Measurements from ENCODE around the gene ABI3BP. TPM values are rescaled to one million over a fixed set of nuclear protein-coding genes. Genes with fewer than 3 reads are reported as not detected.

Gene ABI3BP
- total and polyA plus RNA-seq, 10 of the 15 experiments (the other 5 are each of a cell fraction or from before 2014, with no cell fraction given): 0.03 to 0.42 (median 0.11) TPM; not detected in 4

GRCh38 chr3:100971798-100972197 is 21.4 kb downstream of the ABI3BP start:
- ChIA-PET RAD21 (ENCODE audit: unreplicated experiment) (no interaction called here), POLR2A (no interaction called here), CTCF (no interaction called here), SMC1A (ENCODE audit: uncharacterized antibody, unreplicated experiment) (no interaction called here)
- Histone ChIP-seq H3K27ac (ENCODE audit: control insufficient read depth, insufficient read depth) (no peak overlapping the region), H3K27me3 (replicated peaks in 1 of 2; ENCODE audit: control insufficient read depth in 2 of 2, insufficient read depth in 2 of 2, low read length in 1 of 2) (no peaks in the 10 kb centered on the region), H3K36me3 (ENCODE audit: control insufficient read depth in 2 of 2, insufficient read depth in 2 of 2, low read length in 1 of 2) (no peaks in the 10 kb centered on the region), H3K9me3 (replicated peaks; ENCODE audit: control insufficient read depth, insufficient read depth, low read length) (no peaks in the 10 kb centered on the region), H3K4me3 (no peak overlapping the region), H3K4me1 (ENCODE audit: control insufficient read depth, insufficient read depth, low read length) (no peaks in the 10 kb centered on the region), H2AFZ (ENCODE audit: control insufficient read depth, low read depth, low read length) (no peak overlapping the region), H4K20me1 (ENCODE audit: control insufficient read depth, insufficient read depth) (no peaks in the 10 kb centered on the region), H3K4me2 (ENCODE audit: control insufficient read depth, insufficient read depth) (no peak overlapping the region), H3K9ac (ENCODE audit: control insufficient read depth, insufficient read depth, low read length) (no peak overlapping the region), H3K79me2 (ENCODE audit: control insufficient read depth, insufficient read depth, low read length) (no peaks in the 10 kb centered on the region)
- in situ Hi-C loops (cut with MboI) (no loop called here), intact Hi-C loops (cut with micrococcal nuclease; ENCODE audit: unreplicated experiment) (no loop called here)
- 17% methylated on average over 2 of the region's 2 CpGs for WGBS (ENCODE audit: insufficient coverage, insufficient replicate concordance, low lambda C conversion rate, missing lambda C conversion rate)
- FAIRE-seq: no peak
- no peak for ATAC-seq
- no peak for DNase-seq (ENCODE audit: low read depth, low spot score)
- no TSS peak for BruUV-seq (replicated peaks)
- TF ChIP-seq, protein P1, sequence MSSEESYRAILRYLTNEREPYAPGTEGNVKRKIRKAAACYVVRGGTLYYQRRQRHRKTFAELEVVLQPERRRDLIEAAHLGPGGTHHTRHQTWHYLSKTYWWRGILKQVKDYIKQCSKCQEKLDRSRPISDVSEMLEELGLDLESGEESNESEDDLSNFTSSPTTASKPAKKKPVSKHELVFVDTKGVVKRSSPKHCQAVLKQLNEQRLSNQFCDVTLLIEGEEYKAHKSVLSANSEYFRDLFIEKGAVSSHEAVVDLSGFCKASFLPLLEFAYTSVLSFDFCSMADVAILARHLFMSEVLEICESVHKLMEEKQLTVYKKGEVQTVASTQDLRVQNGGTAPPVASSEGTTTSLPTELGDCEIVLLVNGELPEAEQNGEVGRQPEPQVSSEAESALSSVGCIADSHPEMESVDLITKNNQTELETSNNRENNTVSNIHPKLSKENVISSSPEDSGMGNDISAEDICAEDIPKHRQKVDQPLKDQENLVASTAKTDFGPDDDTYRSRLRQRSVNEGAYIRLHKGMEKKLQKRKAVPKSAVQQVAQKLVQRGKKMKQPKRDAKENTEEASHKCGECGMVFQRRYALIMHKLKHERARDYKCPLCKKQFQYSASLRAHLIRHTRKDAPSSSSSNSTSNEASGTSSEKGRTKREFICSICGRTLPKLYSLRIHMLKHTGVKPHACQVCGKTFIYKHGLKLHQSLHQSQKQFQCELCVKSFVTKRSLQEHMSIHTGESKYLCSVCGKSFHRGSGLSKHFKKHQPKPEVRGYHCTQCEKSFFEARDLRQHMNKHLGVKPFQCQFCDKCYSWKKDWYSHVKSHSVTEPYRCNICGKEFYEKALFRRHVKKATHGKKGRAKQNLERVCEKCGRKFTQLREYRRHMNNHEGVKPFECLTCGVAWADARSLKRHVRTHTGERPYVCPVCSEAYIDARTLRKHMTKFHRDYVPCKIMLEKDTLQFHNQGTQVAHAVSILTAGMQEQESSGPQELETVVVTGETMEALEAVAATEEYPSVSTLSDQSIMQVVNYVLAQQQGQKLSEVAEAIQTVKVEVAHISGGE (CRISPR knock-in tag; IDR thresholded peaks at IDR 0.05): no peak
- TF ChIP-seq CUX1 (IDR thresholded peaks at IDR 0.05; ENCODE audit: insufficient replicate concordance, low read depth, low read length) (no peak), SMC3 (IDR thresholded peaks at IDR 0.05; ENCODE audit: borderline replicate concordance, low read length) (no peak), RB1 (IDR thresholded peaks at IDR 0.05; ENCODE audit: borderline replicate concordance) (no peak), FOS (IDR thresholded peaks at IDR 0.05; ENCODE audit: borderline replicate concordance, extremely low read depth, insufficient read length) (no peak), EP300 (IDR thresholded peaks at IDR 0.05; ENCODE audit: borderline replicate concordance in 1 of 2, control insufficient read depth in 1 of 2, low read depth in 2 of 2, low read length in 2 of 2) (no peak), SKIL (IDR thresholded peaks at IDR 0.05; ENCODE audit: low read depth, poor library complexity, severe bottlenecking) (no peak), POLR2AphosphoS5 (IDR thresholded peaks at IDR 0.05; ENCODE audit: low read length) (no peak), SMAD5 (IDR thresholded peaks at IDR 0.05; ENCODE audit: low read depth) (no peak), ZZZ3 (IDR thresholded peaks at IDR 0.05; ENCODE audit: control insufficient read depth, insufficient read length, low read depth) (no peak), CBFB (IDR thresholded peaks at IDR 0.05; ENCODE audit: low read depth) (no peak), IKZF2 (IDR thresholded peaks at IDR 0.05) (no peak), MXI1 (IDR thresholded peaks at IDR 0.05; ENCODE audit: low read depth, low read length) (no peak), ATF7 (IDR thresholded peaks at IDR 0.05; ENCODE audit: low read depth) (no peak)
